ENCODE results near the gene UQCC5.

The UQCC5 gene

DNA sequence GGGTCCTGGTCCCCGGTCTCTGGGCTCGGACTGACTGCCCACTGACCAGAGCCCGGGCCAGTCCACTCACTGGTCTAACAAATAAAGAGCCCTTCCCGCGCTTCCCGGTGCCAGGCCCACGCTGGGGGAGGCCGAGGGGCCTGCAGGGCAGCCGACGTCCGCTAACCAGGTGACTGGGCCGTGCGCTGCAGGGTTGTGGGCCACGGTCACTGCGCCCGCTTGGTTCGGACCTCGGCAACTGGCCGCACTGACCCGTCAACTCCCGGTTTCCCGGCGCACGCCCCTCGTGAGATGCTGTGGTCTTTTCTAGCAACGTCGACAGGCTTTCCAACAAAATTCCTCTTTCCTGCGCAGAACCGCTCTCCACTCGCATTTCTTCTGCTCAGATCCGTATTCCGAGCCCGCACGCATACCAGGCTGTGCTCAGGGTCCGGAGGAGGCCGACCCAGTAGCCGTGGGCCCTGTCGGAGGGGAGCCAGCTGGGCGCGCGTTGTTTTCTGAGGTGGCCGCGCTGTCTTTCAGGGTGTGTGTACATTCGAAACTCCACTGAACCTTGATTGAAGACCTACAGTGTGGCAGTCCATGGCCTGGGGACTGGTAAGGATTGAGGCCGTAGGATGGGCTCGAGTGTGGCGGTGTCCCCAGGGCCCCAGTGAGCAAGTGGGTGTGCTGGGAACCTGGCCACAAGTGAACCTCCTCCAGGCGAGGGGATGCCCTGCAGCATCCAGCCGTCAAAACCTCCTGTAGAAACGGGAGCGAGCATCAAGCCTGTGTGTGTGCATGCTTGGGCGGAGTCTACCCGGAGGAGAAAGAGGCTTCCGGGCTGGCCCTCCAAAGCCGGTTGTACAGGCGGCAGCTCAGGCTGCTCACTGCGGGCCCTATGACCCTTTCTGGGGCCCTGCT is 1.9 kb upstream of the UQCC5 start:
- DNase-seq (ENCODE audit: low read depth, low spot score), result no peak

DNA sequence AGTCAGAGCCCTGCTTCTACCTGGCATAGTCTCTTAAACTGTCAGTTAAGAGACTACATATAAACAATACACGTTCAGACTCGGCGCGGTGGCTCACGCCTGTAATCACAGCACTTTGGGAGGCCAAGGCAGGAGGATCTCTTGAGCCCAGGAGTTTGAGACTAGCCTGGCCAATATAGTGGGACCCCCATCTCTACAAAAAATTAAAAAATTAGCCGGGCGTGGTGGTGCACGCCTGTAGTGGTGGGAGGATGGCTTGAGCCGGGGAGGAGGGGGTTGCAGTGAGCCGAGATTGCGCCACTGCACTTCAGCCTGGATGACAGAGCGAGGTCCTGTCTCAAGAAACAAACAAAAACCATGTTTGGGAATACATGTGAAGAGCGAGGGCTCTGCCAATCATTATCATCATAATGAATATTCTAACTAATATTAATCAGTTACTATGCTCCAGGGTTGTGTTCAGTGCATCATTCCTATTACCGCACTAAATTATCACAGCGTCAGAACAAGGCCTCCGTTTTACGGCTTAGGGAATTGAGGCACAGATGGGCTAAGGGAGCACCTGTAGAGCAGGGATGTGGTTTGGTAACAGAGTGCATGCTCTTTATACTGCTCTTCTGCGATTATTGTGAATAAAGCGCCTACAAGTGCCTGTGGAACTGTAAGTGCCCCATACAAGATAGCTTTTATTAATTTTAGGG is 844 bp upstream of the UQCC5 start:
- no peak for DNase-seq (ENCODE audit: low read depth, low spot score)

DNA sequence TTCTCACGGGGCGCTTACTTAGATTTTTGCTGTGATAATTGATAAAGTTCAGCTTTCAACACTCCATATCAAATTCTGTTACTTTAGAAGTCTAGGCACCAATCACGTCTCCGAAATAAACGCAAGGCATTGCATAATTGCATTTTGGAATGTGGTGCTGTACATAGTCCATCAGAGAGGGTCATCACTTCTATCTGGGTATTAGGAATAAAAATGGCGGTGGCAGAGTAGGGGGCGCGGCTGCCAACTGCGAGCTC is 365 bp upstream of the UQCC5 start:
- DNase-seq (ENCODE audit: low read depth, low spot score), result no peak

DNA sequence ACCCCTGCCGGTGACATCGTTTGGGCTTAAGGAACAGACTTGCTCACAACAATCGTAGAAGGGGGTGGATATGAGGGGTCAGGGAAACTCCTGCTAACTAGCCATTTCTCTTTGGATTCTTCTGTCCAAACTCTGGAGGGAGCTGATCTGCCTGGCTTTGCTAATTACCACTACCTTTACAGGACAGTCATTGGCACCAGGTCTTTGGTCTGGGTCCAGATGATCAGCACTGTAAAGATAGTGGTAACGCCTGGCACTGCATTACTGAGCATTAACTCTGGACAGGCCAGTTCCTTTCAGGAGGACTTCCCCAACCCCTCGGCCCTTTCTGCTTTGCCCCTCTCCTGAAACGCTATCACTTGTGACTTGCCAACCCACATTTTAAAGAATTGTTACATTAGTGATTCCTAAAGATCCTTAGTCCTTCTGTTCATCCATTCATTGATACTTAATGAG is 788 bp downstream of the UQCC5 start:
- no peak for DNase-seq (ENCODE audit: low read depth, low spot score)

GRCh38 chr3:52537726-52538421 is 1.5 kb downstream of the UQCC5 start:
- no peak for DNase-seq (ENCODE audit: low read depth, low spot score)

- no peak for DNase-seq (ENCODE audit: low read depth, low spot score)
Measured at GRCh38 chr3:52539010-52539653, 2.7 kb downstream of the UQCC5 start.

- no peak for DNase-seq (ENCODE audit: low read depth, low spot score)
Measured at GRCh38 chr3:52541050-52541449, 4.6 kb downstream of the UQCC5 start.

DNA sequence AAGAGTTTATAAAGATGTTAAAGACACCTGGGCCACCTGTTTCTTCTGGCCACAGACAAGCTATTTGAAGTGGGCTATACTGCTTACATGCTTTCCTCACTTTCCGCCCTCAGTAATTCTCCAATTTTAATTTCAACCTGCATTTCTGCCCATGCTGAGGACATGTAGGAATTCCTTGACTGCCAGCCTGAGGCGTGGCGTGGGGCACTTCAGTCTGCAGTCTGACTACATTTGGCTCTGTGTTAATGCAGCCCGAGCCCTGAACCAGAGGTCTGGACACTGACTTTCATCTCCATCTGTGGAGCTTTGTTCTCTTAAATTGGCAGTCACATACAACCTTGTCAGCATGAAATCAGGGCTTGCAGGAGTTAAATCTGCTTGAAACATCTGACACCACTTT is 8.5 kb downstream of the UQCC5 start:
- no peak for DNase-seq (ENCODE audit: low read depth, low spot score)

- DNase-seq (ENCODE audit: low read depth, low spot score), result no peak
Measured at GRCh38 chr3:52546111-52546901, 9.9 kb downstream of the UQCC5 start.

- DNase-seq (ENCODE audit: low read depth, low spot score), result no peak
Measured at GRCh38 chr3:52547143-52547542, 10.7 kb downstream of the UQCC5 start.

DNA sequence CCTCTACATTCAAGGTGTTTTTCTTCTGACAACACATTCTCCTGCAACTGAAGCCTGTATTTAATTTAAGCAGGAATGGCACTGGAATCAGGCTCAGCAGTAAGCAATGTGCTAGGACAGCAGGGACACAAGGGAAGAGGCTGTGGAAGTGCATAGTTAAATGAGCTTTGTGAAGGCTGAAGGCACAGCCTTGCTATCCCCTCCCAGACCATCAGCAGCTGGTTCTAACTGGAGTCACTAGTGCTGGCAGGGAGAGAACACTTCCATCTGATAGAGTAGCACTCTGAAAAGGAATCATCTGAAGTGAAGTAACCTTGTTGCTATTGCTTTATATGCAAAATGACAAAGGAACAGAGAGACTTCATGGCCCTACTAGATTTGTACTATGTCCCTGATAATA is 14.7 kb downstream of the UQCC5 start:
- no peak for DNase-seq (ENCODE audit: low read depth, low spot score)

DNA sequence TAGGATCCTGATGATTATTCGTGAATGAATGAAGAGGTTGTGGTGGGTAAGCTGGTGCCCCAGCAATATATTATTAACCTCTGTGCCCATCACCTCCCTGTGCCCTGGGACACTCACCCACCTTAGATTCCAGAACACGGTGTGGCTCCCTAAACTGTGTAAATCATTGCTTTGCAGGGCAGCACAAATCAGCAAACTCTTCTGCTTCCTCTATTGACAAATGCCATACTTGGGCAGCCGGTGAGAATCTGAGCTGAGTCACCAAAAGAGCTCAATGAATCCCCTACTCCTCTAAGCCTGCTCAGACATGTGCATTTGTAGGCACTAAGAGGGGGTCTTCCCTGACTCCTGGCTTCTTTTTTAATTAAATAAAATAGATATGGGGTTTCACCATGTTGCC is 15.7 kb downstream of the UQCC5 start:
- no peak for DNase-seq (ENCODE audit: low read depth, low spot score)

DNA sequence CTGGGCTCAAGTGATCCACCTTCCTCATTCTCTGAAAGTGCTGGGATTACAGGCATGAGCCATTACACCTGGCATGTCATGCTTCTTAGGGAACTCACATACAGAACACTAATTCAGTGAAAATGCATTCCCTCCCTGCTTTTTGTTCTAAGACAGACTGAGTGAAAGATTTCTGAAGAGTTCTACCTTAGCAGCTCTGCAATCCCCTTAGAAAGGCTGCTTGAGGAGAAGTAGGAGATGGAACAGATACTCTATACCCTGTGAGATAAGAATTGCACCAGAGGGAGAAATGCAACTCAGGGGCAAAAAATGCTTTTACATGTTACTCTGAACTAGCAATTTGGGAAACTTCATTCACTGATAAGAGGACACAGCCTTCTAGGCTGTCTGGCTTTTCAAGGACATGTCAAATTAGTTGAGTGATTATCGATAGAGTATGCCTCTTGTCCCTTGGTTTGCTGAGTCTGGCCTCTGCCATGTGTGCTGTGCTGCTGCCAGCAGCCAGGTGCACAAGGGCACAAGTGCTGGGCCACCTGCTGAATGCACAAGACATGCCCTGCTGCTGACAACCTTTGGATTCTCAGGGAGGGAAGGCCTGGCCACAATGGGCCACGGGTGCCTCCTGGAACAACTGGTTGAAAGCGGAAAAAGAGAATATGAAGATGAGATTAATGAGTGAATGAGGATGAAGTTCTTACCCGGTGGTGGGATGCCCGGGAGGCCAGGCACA is 17.8 kb downstream of the UQCC5 start:
- no peak for DNase-seq (ENCODE audit: low read depth, low spot score)

DNA sequence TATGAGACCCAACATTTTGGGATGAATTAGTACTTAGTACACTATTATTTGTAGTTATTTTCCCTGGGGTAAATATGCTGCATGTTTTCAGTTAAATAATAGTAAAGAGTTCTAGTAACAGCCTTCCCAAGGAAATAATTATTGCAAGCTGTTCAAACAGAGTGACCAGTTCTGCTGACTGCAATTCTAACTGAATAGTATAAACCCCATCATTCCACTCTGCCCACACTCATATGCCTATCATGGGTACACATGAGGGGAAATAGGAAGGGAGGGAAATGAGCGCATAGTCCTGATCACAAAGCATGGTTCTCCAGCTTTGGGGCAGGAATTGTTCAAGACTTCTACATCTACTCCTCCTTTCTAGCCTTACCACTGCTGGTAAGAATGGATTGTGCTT is 18.7 kb downstream of the UQCC5 start:
- DNase-seq (ENCODE audit: low read depth, low spot score), result no peak

DNA sequence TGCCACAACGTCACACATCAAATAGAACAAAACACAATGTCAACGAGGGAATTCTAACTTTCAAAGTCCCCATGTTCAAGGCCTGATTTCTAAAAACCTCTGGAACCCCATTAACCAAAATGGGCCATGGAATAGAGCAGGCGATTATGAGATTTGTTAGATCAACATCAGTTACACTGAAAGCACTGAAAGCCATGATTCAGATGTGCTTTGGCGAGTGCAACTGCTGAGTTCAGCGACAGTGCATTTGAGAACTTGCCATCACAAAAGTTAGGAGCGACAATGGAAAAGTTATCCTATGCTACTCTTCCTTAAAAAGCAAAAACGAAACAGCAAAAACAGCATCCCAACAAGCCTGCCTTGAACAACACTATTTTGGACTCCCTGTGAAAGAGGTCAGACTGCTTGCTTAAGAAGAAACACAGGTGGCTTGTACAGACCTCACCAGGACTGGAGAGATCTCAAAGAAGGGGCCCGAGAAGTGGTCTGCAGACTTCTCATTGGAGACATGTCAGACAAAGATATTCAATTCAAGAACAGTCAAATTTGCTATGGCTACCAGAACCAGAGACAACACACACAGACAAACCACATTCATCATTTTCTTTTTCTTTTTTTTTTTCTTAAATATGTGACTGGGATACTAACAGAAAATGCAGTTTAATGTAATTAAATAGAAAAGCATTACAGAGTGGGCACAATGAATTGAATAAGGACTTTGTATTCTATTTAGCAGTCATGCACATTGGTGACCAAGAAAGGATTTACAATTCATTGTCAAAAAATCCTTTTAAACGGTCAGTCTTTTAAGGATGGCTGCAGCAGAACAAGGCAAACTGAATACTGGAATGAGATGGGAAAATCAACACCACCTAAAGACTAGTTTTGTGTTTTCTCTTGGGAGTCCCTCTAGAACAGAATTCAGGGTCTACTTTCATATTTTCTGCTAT is 20.9 kb downstream of the UQCC5 start:
- no peak for DNase-seq (ENCODE audit: low read depth, low spot score)

DNA sequence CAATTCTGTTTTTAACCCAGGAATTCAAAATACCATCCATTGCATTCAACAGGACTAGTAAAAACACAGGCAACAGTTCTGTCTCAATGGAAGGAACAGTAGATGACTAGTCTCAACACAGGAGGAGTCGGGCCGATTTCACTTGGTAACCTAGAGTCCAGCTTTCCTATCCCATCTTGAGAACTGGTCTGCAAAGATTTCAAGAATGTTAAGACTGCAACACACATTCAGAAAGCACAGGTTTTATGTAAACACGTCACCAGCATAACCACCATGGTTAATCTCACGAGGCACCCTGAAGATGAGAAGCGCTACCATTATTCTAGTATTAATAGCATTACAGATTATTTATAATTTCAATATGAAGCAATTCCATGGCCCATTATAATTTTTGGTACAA is 22.0 kb downstream of the UQCC5 start:
- DNase-seq (ENCODE audit: low read depth, low spot score), result no peak

- no peak for DNase-seq (ENCODE audit: low read depth, low spot score)
Measured at GRCh38 chr3:52561028-52561747, 24.8 kb downstream of the UQCC5 start.

DNA sequence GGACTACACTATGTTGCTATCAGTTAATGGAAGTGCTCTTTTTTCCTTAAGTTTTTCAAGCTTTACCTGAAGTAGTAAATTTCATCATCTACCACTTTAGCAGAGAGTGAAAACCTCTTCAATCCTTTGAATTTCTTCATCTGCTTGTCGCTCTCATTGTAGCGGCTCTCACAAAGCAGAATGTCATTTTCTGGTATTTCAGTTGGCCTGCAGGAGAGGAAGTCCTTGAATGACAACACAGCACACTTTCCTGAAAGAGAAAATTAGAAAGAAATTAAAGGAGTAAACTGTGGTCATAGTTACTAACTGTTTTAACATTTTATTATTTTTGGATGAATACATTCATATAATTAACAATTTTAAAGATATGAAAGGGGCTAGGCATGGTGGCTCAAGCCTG is 27.6 kb downstream of the UQCC5 start:
- DNase-seq (ENCODE audit: low read depth, low spot score), result no peak

- DNase-seq (ENCODE audit: low read depth, low spot score), result no peak
Measured at GRCh38 chr3:52568069-52568468, 31.7 kb downstream of the UQCC5 start.

All from smooth muscle cell of the brain vasculature (primary cell).